Panc1 (cell line): ENCODE data around the gene TOB1. TPM values are rescaled to one million over a fixed set of nuclear protein-coding genes. Genes with fewer than 3 reads are reported as not detected.
"Not testable (repeated sequence)": the region's sequence is repeated elsewhere in the genome, so short reads cannot be mapped to it uniquely, and the experiment has no call there.

Experiments
- ATAC-seq: fragments of 200-7000 bp; cut with Tn5 transposase; 2 replicates; pipeline ENCODE4 v1.9.1; 2020; ENCODE audit warnings: mild to moderate bottlenecking, moderate library complexity
- BruUV-seq: library from RNA; stranded (reverse); fragments of 400-500 nt; replicated peaks from 2 replicates; lab custom pipeline; 2021; lab: Mats Ljungman, UMichigan
- CTCF ChIA-PET: fragments of 300-600 bp; sonication (Branson Sonifier 250); formaldehyde crosslinking; loops from one replicate; lab custom pipeline; 2022; ENCODE audit warnings: antibody characterized with exemption; lab: Charles Lee
- POLR2A ChIA-PET: fragments of 300-600 bp; sonication (Branson Sonifier 250); formaldehyde crosslinking; loops from one replicate; lab custom pipeline; 2022; ENCODE audit warnings: antibody characterized with exemption; lab: Charles Lee
- DNase-seq: peaks from one replicate; pipeline ENCODE4 v3.0.0-alpha.2; 2010; ENCODE audit warnings: low read depth, low spot score
- H3K27ac ChIP-seq: 2 replicates; pipeline ENCODE4 v1.5.1; 2011; ENCODE audit warnings: mild to moderate bottlenecking, low read length, inconsistent platforms
- H3K27me3 ChIP-seq: fragments of 200-500 bp; sonication (Bioruptor generic); 2 replicates; pipeline ENCODE4 v1.6.0; 2014; ENCODE audit warnings: low read length, inconsistent platforms; ENCODE audit not compliant: control insufficient read depth, insufficient read depth
- H3K36me3 ChIP-seq: fragments of 200-500 bp; sonication (Bioruptor generic); 2 replicates; pipeline ENCODE4 v1.5.1; 2014; ENCODE audit warnings: inconsistent platforms, mild to moderate bottlenecking, low read length, moderate library complexity; ENCODE audit not compliant: control insufficient read depth, insufficient read depth
- H3K4me1 ChIP-seq: 2 replicates; pipeline ENCODE4 v1.5.1; 2011; ENCODE audit warnings: inconsistent platforms, mild to moderate bottlenecking, low read length, moderate library complexity; ENCODE audit not compliant: control insufficient read depth, insufficient read depth
- H3K4me3 ChIP-seq, 2 experiments: 2 replicates each; pipeline ENCODE4 v1.5.1; 2011 to 2012; ENCODE audit warnings: low read depth in 2 of 2, low read length in 2 of 2, mild to moderate bottlenecking in 2 of 2, inconsistent platforms in 1 of 2, moderate library complexity in 1 of 2
- H3K9me3 ChIP-seq: fragments of 200-500 bp; sonication (Bioruptor generic); 2 replicates; pipeline ENCODE4 v1.5.1; 2014; ENCODE audit warnings: low read depth, mild to moderate bottlenecking, inconsistent platforms, low read length, moderate library complexity; ENCODE audit not compliant: control insufficient read depth, insufficient read depth
- CTCF ChIP-seq: fragments of 450-650 bp; IDR thresholded peaks from 2 replicates; pipeline ENCODE4 v1.5.1; 2017; ENCODE audit warnings: mild to moderate bottlenecking
- POLR2AphosphoS5 ChIP-seq: IDR thresholded peaks from 2 replicates; pipeline ENCODE4 v1.6.1; 2012; ENCODE audit warnings: mild to moderate bottlenecking, low read depth, low read length, moderate library complexity
- REST ChIP-seq, 2 experiments: IDR thresholded peaks; 2 replicates each; pipeline ENCODE4 v1.6.1; 2011 to 2012; ENCODE audit warnings: low read depth in 2 of 2, control low read depth in 1 of 2, low read length in 1 of 2, mild to moderate bottlenecking in 1 of 2, moderate library complexity in 1 of 2; ENCODE audit not compliant: insufficient read depth in 1 of 2
- SIN3A ChIP-seq: IDR thresholded peaks from 2 replicates; pipeline ENCODE4 v1.6.1; 2012; ENCODE audit warnings: low read depth, mild to moderate bottlenecking, low read length, moderate library complexity, borderline replicate concordance; ENCODE audit not compliant: insufficient read depth
- TCF7L2 ChIP-seq: IDR thresholded peaks from 2 replicates; pipeline ENCODE4 v1.6.1; 2011; ENCODE audit warnings: mild to moderate bottlenecking, low read depth, low read length, inconsistent platforms
- in situ Hi-C: cut with HindIII; loops from 2 replicates; pipeline ENCODE4 v1.10.0; 2016; ENCODE audit warnings: low sequenced_read_pairs, low pct_unique_long_range_greater_than_20kb
- intact Hi-C: fragments of 100-400 bp; cut with micrococcal nuclease; formaldehyde crosslinking; loops from one replicate; pipeline ENCODE4 v1.10.0; 2022; ENCODE audit not compliant: unreplicated experiment
- total RNA-seq: library from RNA; stranded (reverse); gene quantifications from one replicate; pipeline ENCODE4 v1.2.1, GENCODE V29; 2021; ENCODE audit not compliant: unreplicated experiment

TOB1 gene
- total RNA-seq, 1 experiment from 2014 or later: 117 TPM

GRCh38 chr17:50898369-50899004 is 32.3 kb upstream of the TOB1 start:
- no peaks in the 10 kb centered on the region for H3K9me3 ChIP-seq
- H3K36me3 ChIP-seq: no peaks in the 10 kb centered on the region
- H3K27ac ChIP-seq: no peak overlapping the region
- BruUV-seq: no TSS peak
- no peak for ATAC-seq
- TF ChIP-seq REST (IDR thresholded peaks at IDR 0.05; ENCODE audit: insufficient read depth in 1 of 2, low read depth in 2 of 2, low read length in 1 of 2) (no peak), TCF7L2 (no peak), POLR2AphosphoS5 (no peak), SIN3A (no peak), CTCF (no peak)
- in situ Hi-C loops (no loop called here), intact Hi-C loops (no loop called here)
- ChIA-PET CTCF (no interaction called here), POLR2A (interaction anchor here (0.6 kb wide), 1 partner anchor 60 kb away, joined by 3 read pairs; no protein-coding TSS in a partner anchor)
- DNase-seq: no peak
- H3K4me1 ChIP-seq: peaks cover 10% of the 10 kb centered on the region
- H3K27me3 ChIP-seq: no peaks in the 10 kb centered on the region
- no peak overlapping the region for H3K4me3 ChIP-seq

GRCh38 chr17:50894513-50894912 is 28.4 kb upstream of the TOB1 start:
- ATAC-seq, H3K27me3 ChIP-seq, H3K27ac ChIP-seq, DNase-seq, POLR2A ChIA-PET, H3K9me3 ChIP-seq, in situ Hi-C loops, BruUV-seq, intact Hi-C loops, CTCF ChIA-PET, H3K36me3 ChIP-seq, H3K4me3 ChIP-seq: not testable (repeated sequence)
- H3K4me1 ChIP-seq: peaks cover 41% of the 10 kb centered on the region
